Measurements from ENCODE around the gene C5orf34. TPM values are rescaled to one million over a fixed set of nuclear protein-coding genes. Genes with fewer than 3 reads are reported as not detected.

C5orf34 gene, protein sequence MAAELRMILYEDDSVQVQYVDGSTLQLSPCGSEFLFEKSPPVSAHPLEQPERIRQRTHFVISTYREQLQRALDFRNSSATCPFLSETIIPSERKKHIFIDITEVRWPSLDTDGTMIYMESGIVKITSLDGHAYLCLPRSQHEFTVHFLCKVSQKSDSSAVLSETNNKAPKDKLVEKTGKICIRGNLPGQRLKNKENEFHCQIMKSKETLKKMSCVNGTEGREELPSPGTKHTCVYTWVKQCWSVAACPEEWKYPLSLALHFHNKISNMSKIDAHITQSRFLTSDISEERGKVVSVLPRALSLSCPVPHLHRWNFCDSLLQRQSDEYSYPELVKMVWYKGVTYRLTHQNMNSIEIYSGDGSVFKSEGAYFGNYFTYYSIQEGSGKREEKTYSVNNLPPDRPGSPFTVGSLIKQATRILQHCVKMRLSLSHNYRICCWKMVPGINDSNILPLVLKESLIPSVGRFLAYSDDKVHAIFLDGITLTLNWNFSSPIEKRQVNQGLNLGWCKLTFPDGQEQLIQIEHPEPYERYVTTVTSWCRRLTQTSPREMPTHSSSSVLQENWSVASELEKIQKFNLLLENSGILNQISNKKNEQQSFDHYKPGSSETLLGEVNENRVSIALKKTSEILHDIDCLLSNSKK
- total RNA-seq (2014; rRNA removed; shearing (Covaris generic)) = 7.1 and 8.7 TPM in 2 replicates

DNA sequence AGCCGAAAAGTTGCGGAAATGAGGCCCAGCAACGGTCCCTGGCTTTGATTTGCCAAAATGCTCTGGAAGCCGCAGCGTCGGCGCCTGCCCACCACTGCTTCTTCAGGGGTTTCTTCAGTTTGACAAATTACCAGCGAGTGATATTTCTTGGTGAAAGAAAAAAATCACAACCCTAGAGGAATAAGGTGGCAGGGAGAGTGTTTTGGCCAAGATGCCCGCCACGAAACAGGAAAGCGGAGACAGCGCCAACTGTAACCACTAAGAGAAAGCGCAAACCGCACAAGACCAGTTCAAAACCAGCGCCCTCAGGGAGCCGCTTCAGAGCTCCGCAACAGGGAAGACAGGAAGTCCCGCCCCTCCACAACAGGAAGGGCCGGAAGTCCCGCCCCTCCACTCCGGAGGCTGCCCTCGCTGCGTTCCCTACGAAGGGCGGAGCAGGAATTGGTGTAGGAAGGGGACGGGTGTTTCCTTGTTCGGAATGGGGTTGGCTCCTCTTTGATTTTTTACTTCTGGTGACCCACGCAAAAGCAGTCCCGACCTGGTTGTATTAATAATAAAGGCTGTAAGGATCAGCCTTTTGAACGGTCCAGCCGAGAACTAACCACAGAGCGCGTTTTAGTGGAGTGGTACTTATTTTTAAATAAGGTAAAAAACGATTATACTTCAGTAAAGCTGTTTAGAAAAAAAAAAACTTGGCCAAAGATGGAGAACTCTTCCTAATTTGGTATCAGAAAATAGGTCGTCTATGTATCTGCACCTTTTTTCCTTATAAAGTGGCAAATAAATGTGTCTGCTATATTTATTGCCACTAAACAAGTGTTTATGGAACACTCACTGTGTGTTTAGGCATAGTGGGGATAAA lies at the start of gene C5orf34:
TSS of gene C5orf34 (minus strand) at position 333 of the 862 bp plus-strand sequence. CDS start 5,809 bp downstream, outside the sequence.

DNA sequence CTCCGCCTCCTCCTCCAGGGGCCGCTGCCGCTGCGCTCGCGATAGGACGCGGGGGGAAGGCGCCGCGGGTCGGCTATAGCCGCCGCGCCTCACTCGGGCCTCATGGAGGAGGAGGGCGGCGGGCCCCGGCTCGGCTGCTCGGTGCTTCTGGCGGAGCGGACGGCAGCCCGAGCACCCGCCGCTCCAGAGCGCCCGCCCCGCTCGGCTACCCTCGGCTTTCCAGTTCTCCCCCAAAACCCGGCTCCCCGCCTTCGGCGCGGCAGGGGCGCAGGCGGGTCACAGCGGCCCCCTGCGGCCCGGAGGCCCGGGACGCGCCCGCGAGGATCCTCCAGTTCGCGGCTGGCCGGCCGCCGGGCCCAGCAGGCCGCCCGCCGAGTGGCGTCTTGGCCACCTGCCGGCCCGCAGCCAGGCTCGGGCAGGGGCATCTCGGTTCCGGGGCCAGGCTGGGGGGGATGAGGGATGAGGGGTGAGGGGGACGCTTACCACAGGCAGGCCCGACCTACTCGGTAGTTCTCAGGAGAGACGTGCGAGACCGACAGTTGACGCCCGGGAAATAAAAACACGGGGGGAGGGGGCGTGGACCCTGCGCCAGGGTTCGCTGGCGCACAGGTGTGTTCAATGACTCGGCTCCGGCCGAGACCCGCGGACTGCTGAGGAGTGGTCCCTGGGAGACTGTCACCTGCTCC lies 42.1 kb upstream of the C5orf34 start, which contains the start of gene PAIP1:
TSS of gene PAIP1 (minus strand) at position 221 of the 686 bp plus-strand sequence. CDS start 231 bp downstream, outside the sequence.

DNA sequence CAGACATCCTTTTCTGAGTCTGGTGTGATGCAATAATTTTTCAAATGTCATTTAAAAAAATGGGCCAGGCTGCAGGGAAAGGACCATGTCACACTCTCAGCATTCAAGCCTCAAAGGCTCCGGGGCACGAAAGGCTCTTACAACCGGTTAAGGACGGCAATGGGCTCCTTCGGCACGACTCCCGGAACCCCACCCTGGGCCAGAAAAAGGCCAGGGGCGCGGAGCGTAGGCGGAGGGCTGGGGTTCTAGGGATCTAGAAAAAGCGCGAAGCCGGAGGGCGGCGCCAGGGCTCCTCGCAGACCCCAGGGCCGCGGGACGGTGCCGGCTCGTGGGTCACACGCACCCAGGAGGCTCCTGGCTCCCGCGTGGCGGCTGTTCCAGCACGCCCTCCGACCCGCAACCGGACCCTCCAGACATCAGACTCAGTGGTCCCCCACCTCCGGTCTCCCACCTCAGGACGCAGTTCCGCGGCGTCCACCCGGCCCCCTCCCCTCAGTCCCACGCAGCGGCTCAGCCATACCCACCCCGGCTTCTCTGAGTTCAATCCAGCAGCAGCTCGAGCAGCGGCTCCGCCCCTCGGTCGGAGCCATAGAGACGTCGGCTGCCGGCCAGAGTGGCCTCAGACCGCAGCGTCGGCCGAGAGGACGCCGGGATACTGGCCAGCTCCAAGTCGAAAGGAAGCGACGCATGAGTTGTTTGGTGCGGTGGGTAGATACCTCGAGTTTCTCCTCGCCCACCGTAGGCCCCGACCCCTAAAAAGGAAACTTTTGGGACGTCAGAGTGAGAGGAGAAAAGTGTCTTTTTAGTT lies 31.4 kb downstream of the C5orf34 start, which contains the start of gene TMEM267:
TSS of gene TMEM267 (minus strand) at position 568 of the 808 bp plus-strand sequence. CDS start 29,896 bp downstream, outside the sequence.

Other genes starting within 250 kb of the C5orf34 start
- gene HMGCS1, start 201.7 kb downstream of the C5orf34 start, total RNA-seq (2014; rRNA removed; shearing (Covaris generic)) = 7.1 and 9.5 TPM in 2 replicates
- gene CCL28, start 102.8 kb downstream of the C5orf34 start, total RNA-seq (2014; rRNA removed; shearing (Covaris generic)) = 11.1 and 12.3 TPM in 2 replicates
- gene TMEM267, start 31.3 kb downstream of the C5orf34 start, total RNA-seq (2014; rRNA removed; shearing (Covaris generic)) = 6.2 and 6.7 TPM in 2 replicates
- 83.7 and 90.4 TPM in 2 replicates for gene PAIP1, start 41.9 kb upstream of the C5orf34 start, total RNA-seq (2014; rRNA removed; shearing (Covaris generic))
- gene NNT, start 88.0 kb upstream of the C5orf34 start, total RNA-seq (2014; rRNA removed; shearing (Covaris generic)) = 35.2 and 38.3 TPM in 2 replicates